Loucy (cell line): ENCODE measurements around the gene GMEB2.

Source experiments
- H2AFZ ChIP-seq: fragments of 200-600 bp; sonication (generic); 2 replicates; pipeline ENCODE4 v1.6.0; 2016; ENCODE audit warnings: antibody characterized with exemption, mild to moderate bottlenecking, low read length, moderate library complexity
- H3F3A ChIP-seq: fragments of 200-600 bp; 2 replicates; pipeline ENCODE4 v1.6.0; 2016; ENCODE audit warnings: antibody characterized with exemption, low read depth, mild to moderate bottlenecking
- H3K27me3 ChIP-seq: fragments of 200-600 bp; sonication (generic); 2 replicates; pipeline ENCODE4 v1.6.1; 2014; ENCODE audit warnings: low read length, mild to moderate bottlenecking; ENCODE audit not compliant: insufficient read depth, poor library complexity, severe bottlenecking
- H3K36me3 ChIP-seq: fragments of 200-600 bp; sonication (generic); 2 replicates; pipeline ENCODE4 v1.6.1; 2016; ENCODE audit warnings: low read length; ENCODE audit not compliant: insufficient read depth
- H3K4me1 ChIP-seq: fragments of 200-600 bp; sonication (generic); 2 replicates; pipeline ENCODE4 v1.5.1; 2014; ENCODE audit warnings: low read length, mild to moderate bottlenecking; ENCODE audit not compliant: insufficient read depth, poor library complexity, severe bottlenecking
- H3K4me2 ChIP-seq: fragments of 200-600 bp; sonication (generic); 2 replicates; pipeline ENCODE4 v1.6.0; 2014; ENCODE audit warnings: antibody characterized with exemption, low read length, low read depth, mild to moderate bottlenecking; ENCODE audit not compliant: poor library complexity, severe bottlenecking
- H3K4me3 ChIP-seq: fragments of 200-600 bp; sonication (generic); 2 replicates; pipeline ENCODE4 v1.5.1; 2014; ENCODE audit warnings: low read length, mild to moderate bottlenecking, mixed read lengths; ENCODE audit not compliant: poor library complexity, severe bottlenecking
- H3K79me2 ChIP-seq: fragments of 200-600 bp; sonication (generic); 2 replicates; pipeline ENCODE4 v1.6.1; 2014; ENCODE audit warnings: low read length; ENCODE audit not compliant: insufficient read depth
- H3K9ac ChIP-seq: fragments of 200-600 bp; sonication (generic); 2 replicates; pipeline ENCODE4 v1.6.0; 2014; ENCODE audit warnings: mild to moderate bottlenecking, low read depth, low read length, moderate library complexity; ENCODE audit not compliant: poor library complexity, severe bottlenecking
- H3K9me2 ChIP-seq: fragments of 200-600 bp; sonication (generic); replicated peaks from 2 replicates; pipeline ENCODE4 v1.6.1; 2016; ENCODE audit warnings: low read depth, low read length, mixed read lengths
- H3K9me3 ChIP-seq: fragments of 200-600 bp; sonication (generic); 2 replicates; pipeline ENCODE4 v1.6.1; 2014; ENCODE audit warnings: mild to moderate bottlenecking, antibody characterized with exemption, low read length, low read depth; ENCODE audit not compliant: insufficient read depth
- H4K20me1 ChIP-seq: fragments of 200-600 bp; sonication (generic); 2 replicates; pipeline ENCODE4 v1.6.0; 2014; ENCODE audit warnings: antibody characterized with exemption, low read length, mild to moderate bottlenecking; ENCODE audit not compliant: insufficient read depth, poor library complexity, severe bottlenecking
- EZH2phosphoT487 ChIP-seq: fragments of 200-600 bp; IDR thresholded peaks from 2 replicates; pipeline ENCODE4 v1.6.1; 2018; ENCODE audit warnings: antibody characterized with exemption, mild to moderate bottlenecking, moderate library complexity, borderline replicate concordance
- TF ChIP-seq, protein P1 (sequence below): fragments of 200-600 bp; sonication (generic); conservative IDR thresholded peaks from 2 replicates; pipeline ENCODE4 v1.5.1; 2014; ENCODE audit warnings: mild to moderate bottlenecking, antibody characterized with exemption, low read length

Gene GMEB2

GRCh38 chr20:63665708-63666107, 38.8 kb upstream of the GMEB2 start:
- no peak for TF ChIP-seq EZH2phosphoT487
- TF ChIP-seq, protein P1, sequence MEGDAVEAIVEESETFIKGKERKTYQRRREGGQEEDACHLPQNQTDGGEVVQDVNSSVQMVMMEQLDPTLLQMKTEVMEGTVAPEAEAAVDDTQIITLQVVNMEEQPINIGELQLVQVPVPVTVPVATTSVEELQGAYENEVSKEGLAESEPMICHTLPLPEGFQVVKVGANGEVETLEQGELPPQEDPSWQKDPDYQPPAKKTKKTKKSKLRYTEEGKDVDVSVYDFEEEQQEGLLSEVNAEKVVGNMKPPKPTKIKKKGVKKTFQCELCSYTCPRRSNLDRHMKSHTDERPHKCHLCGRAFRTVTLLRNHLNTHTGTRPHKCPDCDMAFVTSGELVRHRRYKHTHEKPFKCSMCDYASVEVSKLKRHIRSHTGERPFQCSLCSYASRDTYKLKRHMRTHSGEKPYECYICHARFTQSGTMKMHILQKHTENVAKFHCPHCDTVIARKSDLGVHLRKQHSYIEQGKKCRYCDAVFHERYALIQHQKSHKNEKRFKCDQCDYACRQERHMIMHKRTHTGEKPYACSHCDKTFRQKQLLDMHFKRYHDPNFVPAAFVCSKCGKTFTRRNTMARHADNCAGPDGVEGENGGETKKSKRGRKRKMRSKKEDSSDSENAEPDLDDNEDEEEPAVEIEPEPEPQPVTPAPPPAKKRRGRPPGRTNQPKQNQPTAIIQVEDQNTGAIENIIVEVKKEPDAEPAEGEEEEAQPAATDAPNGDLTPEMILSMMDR = no peak
- H3K9ac ChIP-seq = no peak overlapping the region
- H3F3A ChIP-seq = no peaks in the 10 kb centered on the region
- H2AFZ ChIP-seq = no peak overlapping the region
- no peaks in the 10 kb centered on the region for H3K27me3 ChIP-seq
- H3K9me2 ChIP-seq = no peaks in the 10 kb centered on the region
- no peak overlapping the region for H3K4me3 ChIP-seq
- H3K36me3 ChIP-seq = peaks cover 26% of the 10 kb centered on the region; the same call in 1 of the 2 replicates
- no peaks in the 10 kb centered on the region for H3K9me3 ChIP-seq
- H3K4me2 ChIP-seq = no peak overlapping the region
- peaks cover 12% of the 10 kb centered on the region; the same call in 1 of the 2 replicates for H3K79me2 ChIP-seq
- H3K4me1 ChIP-seq = no peaks in the 10 kb centered on the region
- H4K20me1 ChIP-seq = no peaks in the 10 kb centered on the region

- no peak overlapping the region for H3K9ac ChIP-seq
- no peaks in the 10 kb centered on the region for H3K27me3 ChIP-seq
- H3F3A ChIP-seq = no peaks in the 10 kb centered on the region
- peaks cover 26% of the 10 kb centered on the region; the same call in 1 of the 2 replicates for H3K36me3 ChIP-seq
- no peak overlapping the region for H3K4me3 ChIP-seq
- no peaks in the 10 kb centered on the region for H3K9me3 ChIP-seq
- TF ChIP-seq EZH2phosphoT487 = no peak
- TF ChIP-seq, protein P1 = no peak
- no peak overlapping the region for H2AFZ ChIP-seq
- no peaks in the 10 kb centered on the region for H4K20me1 ChIP-seq
- H3K9me2 ChIP-seq = no peaks in the 10 kb centered on the region
- H3K4me2 ChIP-seq = no peak overlapping the region
- no peaks in the 10 kb centered on the region for H3K4me1 ChIP-seq
- H3K79me2 ChIP-seq = peaks cover 12% of the 10 kb centered on the region; the same call in 1 of the 2 replicates
Measured at GRCh38 chr20:63664861-63665594, 38.1 kb upstream of the GMEB2 start.

DNA sequence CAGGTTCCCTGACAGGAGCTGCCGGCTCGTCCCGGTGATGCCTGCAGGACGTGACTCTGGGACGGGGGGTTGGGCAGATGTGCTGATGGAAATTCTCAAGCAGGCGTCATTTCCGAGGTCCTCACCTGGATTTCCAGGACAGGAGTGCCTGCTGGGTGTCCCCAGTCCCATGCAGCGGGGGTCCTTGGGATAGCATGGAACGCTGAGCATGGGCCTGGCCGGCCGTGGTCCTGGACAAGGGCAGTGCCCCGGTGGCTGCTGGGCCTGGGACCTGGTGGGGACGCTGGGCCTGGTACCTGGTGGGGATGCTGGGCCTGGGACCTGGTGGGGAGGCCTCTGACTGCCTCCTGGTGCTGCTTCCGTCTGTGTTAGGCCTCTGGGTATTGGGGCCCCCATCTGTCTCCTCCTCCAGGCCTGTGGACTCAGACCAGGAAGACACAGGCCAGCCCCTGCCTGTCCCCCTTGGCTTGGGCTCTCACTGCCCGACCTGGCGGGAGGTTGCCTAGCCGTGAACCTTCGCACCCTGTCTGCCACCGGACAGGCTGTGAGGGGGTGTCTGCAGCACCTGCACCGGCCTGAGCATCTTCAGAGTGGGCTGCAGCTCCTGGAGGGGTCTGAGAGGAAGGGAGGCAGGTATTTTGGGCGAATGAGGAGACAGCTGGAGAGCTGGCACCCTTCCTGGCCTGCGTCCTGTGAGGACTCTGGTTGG, 37.4 kb upstream of the GMEB2 start:
- Histone ChIP-seq H3K9ac (no peak overlapping the region), H3F3A (no peaks in the 10 kb centered on the region), H3K79me2 (peaks cover 18% of the 10 kb centered on the region; the same call in 1 of the 2 replicates), H3K9me2 (no peaks in the 10 kb centered on the region), H2AFZ (no peak overlapping the region), H3K36me3 (peaks cover 26% of the 10 kb centered on the region; the same call in 1 of the 2 replicates), H3K4me1 (peaks cover 4% of the 10 kb centered on the region), H4K20me1 (peaks cover 2% of the 10 kb centered on the region), H3K27me3 (no peaks in the 10 kb centered on the region), H3K9me3 (no peaks in the 10 kb centered on the region), H3K4me3 (no peak overlapping the region), H3K4me2 (no peak overlapping the region)
- no peak for TF ChIP-seq EZH2phosphoT487
- TF ChIP-seq, protein P1 = no peak
